Neural cell (in vitro differentiated cells): ENCODE data around the gene LNX1. TPM values are rescaled to one million over a fixed set of nuclear protein-coding genes. Genes with fewer than 3 reads are reported as not detected.

Experiments used
- H2AFZ ChIP-seq: fragments of 200-600, 300-800 bp; sonication (generic), shearing (Covaris generic); 2 replicates; pipeline ENCODE4 v1.6.0; 2014; ENCODE audit warnings: low read depth, mild to moderate bottlenecking, antibody characterized with exemption, low read length, moderate library complexity
- H3F3A ChIP-seq: fragments of 200-600 bp; shearing (Covaris generic); 2 replicates; pipeline ENCODE4 v1.6.1; 2016; ENCODE audit warnings: mild to moderate bottlenecking, moderate library complexity, mixed read lengths, antibody characterized with exemption, low read length; ENCODE audit not compliant: insufficient read depth, poor library complexity, severe bottlenecking
- H3K27ac ChIP-seq: fragments of 200-600, 300-800 bp; sonication (generic), shearing (Covaris generic); 2 replicates; pipeline ENCODE4 v1.5.1; 2014; ENCODE audit warnings: mild to moderate bottlenecking, low read length, moderate library complexity
- H3K27me3 ChIP-seq: fragments of 300-800, 200-600 bp; sonication (generic), shearing (Covaris generic); 2 replicates; pipeline ENCODE4 v1.6.0; 2014; ENCODE audit warnings: mild to moderate bottlenecking, low read depth, low read length, moderate library complexity; ENCODE audit not compliant: insufficient read depth
- H3K36me3 ChIP-seq: fragments of 300-800, 200-600 bp; sonication (generic), shearing (Covaris generic); 2 replicates; pipeline ENCODE4 v1.5.1; 2014; ENCODE audit warnings: mild to moderate bottlenecking, antibody characterized with exemption, low read length, moderate library complexity; ENCODE audit not compliant: insufficient read depth
- H3K4me2 ChIP-seq: fragments of 300-800, 200-600 bp; sonication (generic), shearing (Covaris generic); 2 replicates; pipeline ENCODE4 v1.6.0; 2014; ENCODE audit warnings: mild to moderate bottlenecking, low read length
- H3K4me3 ChIP-seq: fragments of 300-800, 200-600 bp; sonication (generic), shearing (Covaris generic); 2 replicates; pipeline ENCODE4 v1.5.1; 2014; ENCODE audit warnings: mild to moderate bottlenecking, low read length, moderate library complexity
- H3K79me2 ChIP-seq: fragments of 200-600 bp; shearing (Covaris generic); replicated peaks from 2 replicates; pipeline ENCODE4 v1.6.0; 2014; ENCODE audit warnings: mild to moderate bottlenecking, low read length, moderate library complexity; ENCODE audit not compliant: insufficient read depth
- H3K9ac ChIP-seq: fragments of 300-800, 200-600 bp; sonication (generic), shearing (Covaris generic); 2 replicates; pipeline ENCODE4 v1.6.1; 2016; ENCODE audit warnings: mild to moderate bottlenecking, low read length, mixed read lengths
- H3K9me2 ChIP-seq: fragments of 200-600 bp; shearing (Covaris generic); 2 replicates; pipeline ENCODE4 v1.6.1; 2016; ENCODE audit warnings: mild to moderate bottlenecking, low read length, mixed read lengths; ENCODE audit not compliant: insufficient read depth
- H3K9me3 ChIP-seq: fragments of 200-600, 300-800 bp; sonication (generic), shearing (Covaris generic); 2 replicates; pipeline ENCODE4 v1.6.1; 2016; ENCODE audit warnings: mild to moderate bottlenecking, mixed run types, low read length, moderate library complexity, mixed read lengths
- H4K20me1 ChIP-seq: fragments of 200-600 bp; shearing (Covaris generic); 2 replicates; pipeline ENCODE4 v1.6.1; 2016; ENCODE audit warnings: mild to moderate bottlenecking, mixed run types; ENCODE audit not compliant: insufficient read depth
- CTCF ChIP-seq: fragments of 450-650 bp; IDR thresholded peaks from 2 replicates; pipeline ENCODE4 v1.5.1; 2014; ENCODE audit warnings: antibody characterized with exemption, mild to moderate bottlenecking, moderate library complexity; ENCODE audit not compliant: poor library complexity, severe bottlenecking
- EP300 ChIP-seq: fragments of 450-650 bp; conservative IDR thresholded peaks from 2 replicates; pipeline ENCODE4 v1.6.1; 2014; ENCODE audit warnings: antibody characterized with exemption, mild to moderate bottlenecking, moderate library complexity; ENCODE audit not compliant: poor library complexity, severe bottlenecking
- EZH2 ChIP-seq: fragments of 200-600, 300-800 bp; shearing (Covaris generic), sonication (generic); IDR thresholded peaks from 2 replicates; pipeline ENCODE4 v1.6.1; 2014; ENCODE audit warnings: antibody characterized with exemption, low read length, borderline replicate concordance, mild to moderate bottlenecking; ENCODE audit not compliant: insufficient read depth, poor library complexity, severe bottlenecking
- MXI1 ChIP-seq: fragments of 450-650 bp; conservative IDR thresholded peaks from 2 replicates; pipeline ENCODE4 v1.6.1; 2014; ENCODE audit warnings: antibody characterized with exemption, mild to moderate bottlenecking; ENCODE audit not compliant: poor library complexity, severe bottlenecking
- POLR2AphosphoS5 ChIP-seq: IDR thresholded peaks from 2 replicates; pipeline ENCODE4 v1.6.1; 2012
- RAD21 ChIP-seq: fragments of 450-650 bp; conservative IDR thresholded peaks from 2 replicates; pipeline ENCODE4 v1.6.1; 2014; ENCODE audit warnings: antibody characterized with exemption, mild to moderate bottlenecking, moderate library complexity
- SMC3 ChIP-seq: fragments of 450-650 bp; conservative IDR thresholded peaks from 2 replicates; pipeline ENCODE4 v1.6.1; 2014; ENCODE audit warnings: antibody characterized with exemption, mild to moderate bottlenecking, moderate library complexity; ENCODE audit not compliant: poor library complexity
- TAF1 ChIP-seq: IDR thresholded peaks from 2 replicates; pipeline ENCODE4 v1.6.1; 2012; ENCODE audit warnings: low read depth
- polyA plus RNA-seq: library from polyadenylated mRNA; depleted of rRNA; stranded (reverse); fragments of >200 nt; gene quantifications from 2 replicates; pipeline ENCODE4 v1.2.3, GENCODE V29; 2014
- TF ChIP-seq, protein P1 (sequence below): IDR thresholded peaks from 2 replicates; pipeline ENCODE4 v1.6.1; 2012; ENCODE audit warnings: borderline replicate concordance

LNX1 gene
- polyA plus RNA-seq, 1 donor from 2014 or later, result 3.4 TPM

GRCh38 chr4:53552711-53553110, 38.6 kb downstream of the LNX1 start:
- Histone ChIP-seq H3K27ac (no peak overlapping the region), H3K9me3 (no peaks in the 10 kb centered on the region), H3F3A (no peaks in the 10 kb centered on the region), H3K27me3 (no peaks in the 10 kb centered on the region), H3K4me3 (no peak overlapping the region), H3K9ac (no peak overlapping the region), H3K79me2 (no peaks in the 10 kb centered on the region), H3K9me2 (no peaks in the 10 kb centered on the region), H2AFZ (no peak overlapping the region), H3K4me2 (no peak overlapping the region), H3K36me3 (no peaks in the 10 kb centered on the region), H4K20me1 (no peaks in the 10 kb centered on the region)
- TF ChIP-seq EZH2 (no peak), POLR2AphosphoS5 (no peak), CTCF (no peak), TAF1 (no peak), MXI1 (no peak), SMC3 (no peak), RAD21 (no peak), EP300 (no peak)
- TF ChIP-seq, protein P1, sequence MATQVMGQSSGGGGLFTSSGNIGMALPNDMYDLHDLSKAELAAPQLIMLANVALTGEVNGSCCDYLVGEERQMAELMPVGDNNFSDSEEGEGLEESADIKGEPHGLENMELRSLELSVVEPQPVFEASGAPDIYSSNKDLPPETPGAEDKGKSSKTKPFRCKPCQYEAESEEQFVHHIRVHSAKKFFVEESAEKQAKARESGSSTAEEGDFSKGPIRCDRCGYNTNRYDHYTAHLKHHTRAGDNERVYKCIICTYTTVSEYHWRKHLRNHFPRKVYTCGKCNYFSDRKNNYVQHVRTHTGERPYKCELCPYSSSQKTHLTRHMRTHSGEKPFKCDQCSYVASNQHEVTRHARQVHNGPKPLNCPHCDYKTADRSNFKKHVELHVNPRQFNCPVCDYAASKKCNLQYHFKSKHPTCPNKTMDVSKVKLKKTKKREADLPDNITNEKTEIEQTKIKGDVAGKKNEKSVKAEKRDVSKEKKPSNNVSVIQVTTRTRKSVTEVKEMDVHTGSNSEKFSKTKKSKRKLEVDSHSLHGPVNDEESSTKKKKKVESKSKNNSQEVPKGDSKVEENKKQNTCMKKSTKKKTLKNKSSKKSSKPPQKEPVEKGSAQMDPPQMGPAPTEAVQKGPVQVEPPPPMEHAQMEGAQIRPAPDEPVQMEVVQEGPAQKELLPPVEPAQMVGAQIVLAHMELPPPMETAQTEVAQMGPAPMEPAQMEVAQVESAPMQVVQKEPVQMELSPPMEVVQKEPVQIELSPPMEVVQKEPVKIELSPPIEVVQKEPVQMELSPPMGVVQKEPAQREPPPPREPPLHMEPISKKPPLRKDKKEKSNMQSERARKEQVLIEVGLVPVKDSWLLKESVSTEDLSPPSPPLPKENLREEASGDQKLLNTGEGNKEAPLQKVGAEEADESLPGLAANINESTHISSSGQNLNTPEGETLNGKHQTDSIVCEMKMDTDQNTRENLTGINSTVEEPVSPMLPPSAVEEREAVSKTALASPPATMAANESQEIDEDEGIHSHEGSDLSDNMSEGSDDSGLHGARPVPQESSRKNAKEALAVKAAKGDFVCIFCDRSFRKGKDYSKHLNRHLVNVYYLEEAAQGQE, result no peak

DNA sequence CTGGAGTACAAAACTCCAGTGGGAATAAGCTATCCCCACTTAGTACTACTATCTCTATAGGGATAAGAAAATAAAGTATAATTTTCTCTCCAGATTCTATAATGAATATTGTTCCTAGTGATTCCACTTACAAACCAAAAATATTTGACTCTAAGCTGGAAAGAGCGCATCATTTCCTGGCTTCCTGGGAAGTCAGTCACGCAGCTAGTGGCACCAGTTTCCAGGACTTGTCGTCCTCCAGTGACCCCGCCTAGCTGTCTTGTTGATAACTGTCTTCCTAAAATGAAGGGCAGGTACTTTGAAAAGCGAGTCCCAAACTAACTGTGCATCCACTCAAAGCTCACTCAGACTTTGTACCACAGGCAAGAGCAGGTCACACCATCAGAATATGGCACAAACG, 39.3 kb downstream of the LNX1 start:
- H3K4me3 ChIP-seq, result no peak overlapping the region
- no peaks in the 10 kb centered on the region for H3F3A ChIP-seq
- no peak overlapping the region for H2AFZ ChIP-seq
- no peaks in the 10 kb centered on the region for H3K9me2 ChIP-seq
- H3K27ac ChIP-seq, result no peak overlapping the region
- TF ChIP-seq EP300, result no peak
- TF ChIP-seq POLR2AphosphoS5, result no peak
- no peak for TF ChIP-seq CTCF
- TF ChIP-seq TAF1, result no peak
- TF ChIP-seq RAD21, result no peak
- no peak for TF ChIP-seq EZH2
- TF ChIP-seq, protein P1, result no peak
- no peak for TF ChIP-seq MXI1
- H3K9me3 ChIP-seq, result no peaks in the 10 kb centered on the region
- H4K20me1 ChIP-seq, result no peaks in the 10 kb centered on the region
- H3K79me2 ChIP-seq, result no peaks in the 10 kb centered on the region
- H3K27me3 ChIP-seq, result no peaks in the 10 kb centered on the region
- no peaks in the 10 kb centered on the region for H3K36me3 ChIP-seq
- H3K9ac ChIP-seq, result no peak overlapping the region
- no peak overlapping the region for H3K4me2 ChIP-seq
